Lower lobe of right lung (tissue), 2 donors: ENCODE results near the gene RBM3. TPM values are rescaled to one million over a fixed set of nuclear protein-coding genes. Genes with fewer than 3 reads are reported as not detected.
A peak's percentile ranks its signal among the peaks of the same experiment; 100 is the strongest.

ENCODE experiments used
- ATAC-seq, 2 donors: fragments of 200-7000 bp; cut with Tn5 transposase; one replicate each; pipeline ENCODE4 v1.9.1; 2020 to 2022; ENCODE audit warnings: mild to moderate bottlenecking in 2 of 2, moderate library complexity in 2 of 2
- DNase-seq: peaks from one replicate; pipeline ENCODE4 v3.0.0-alpha.2; 2020
- H3K27ac ChIP-seq: fragments of 200-600 bp; one replicate; pipeline ENCODE4 v1.8.0; 2022
- H3K27me3 ChIP-seq: fragments of 200-600 bp; one replicate; pipeline ENCODE4 v1.8.0; 2022; ENCODE audit warnings: low read depth
- H3K36me3 ChIP-seq: fragments of 200-600 bp; one replicate; pipeline ENCODE4 v1.8.0; 2022; ENCODE audit warnings: mild to moderate bottlenecking
- H3K4me1 ChIP-seq: fragments of 200-600 bp; one replicate; pipeline ENCODE4 v1.8.0; 2022
- H3K4me3 ChIP-seq: fragments of 200-600 bp; one replicate; pipeline ENCODE4 v1.8.0; 2022; ENCODE audit warnings: mild to moderate bottlenecking
- H3K9me3 ChIP-seq: fragments of 200-600 bp; one replicate; pipeline ENCODE4 v1.8.0; 2022
- intact Hi-C: fragments of 100-400 bp; cut with DNase I; formaldehyde crosslinking; loops from one replicate; pipeline ENCODE4 v1.11.0; 2022
- total RNA-seq: library from RNA; stranded (reverse); fragmentation: NEBNext Ultra II Directional; extraction: Animal tissue kit (Norgen Biotek cat#: 25700); gene quantifications from one replicate; pipeline ENCODE4 v1.2.1, GENCODE V29; 2021
- TF ChIP-seq, protein P1 (sequence below): fragments of 200-600 bp; IDR thresholded peaks from one replicate; pipeline ENCODE4 v1.8.0; 2022; ENCODE audit warnings: antibody characterized with exemption, mild to moderate bottlenecking
- donor health status: DM: no; HTN: yes; CAD: no; lungs with severe emphysema.

The RBM3 gene
- total RNA-seq, 1 donor from 2014 or later = 157 TPM

DNA sequence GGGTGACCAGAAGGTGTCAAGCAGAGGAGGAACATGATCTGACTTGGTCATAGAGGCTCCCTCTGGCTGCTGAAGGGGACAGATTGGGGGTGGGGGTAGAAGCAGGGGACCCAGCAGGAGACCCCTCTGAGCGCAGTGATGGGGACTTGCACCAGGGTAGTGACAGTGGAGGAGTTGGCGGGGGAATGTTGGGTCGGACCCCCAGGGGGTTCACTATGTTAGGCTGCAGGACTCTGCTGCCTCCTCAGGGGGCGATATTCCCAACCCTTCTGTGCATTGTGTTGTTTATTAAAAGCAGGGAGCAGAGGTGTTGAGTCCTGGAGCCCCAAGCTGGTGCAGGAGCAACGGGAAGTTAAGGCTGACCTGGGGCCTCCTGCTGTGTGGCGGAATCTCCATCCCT lies 31.8 kb downstream of the RBM3 start:
- intact Hi-C loops = no loop called here
- H3K27me3 ChIP-seq = no peaks in the 10 kb centered on the region
- ATAC-seq (no peak), DNase-seq (no peak)
- no peaks in the 10 kb centered on the region for H3K9me3 ChIP-seq
- H3K4me1 ChIP-seq = no peaks in the 10 kb centered on the region
- H3K36me3 ChIP-seq = peaks cover 41% of the 10 kb centered on the region
- TF ChIP-seq, protein P1, sequence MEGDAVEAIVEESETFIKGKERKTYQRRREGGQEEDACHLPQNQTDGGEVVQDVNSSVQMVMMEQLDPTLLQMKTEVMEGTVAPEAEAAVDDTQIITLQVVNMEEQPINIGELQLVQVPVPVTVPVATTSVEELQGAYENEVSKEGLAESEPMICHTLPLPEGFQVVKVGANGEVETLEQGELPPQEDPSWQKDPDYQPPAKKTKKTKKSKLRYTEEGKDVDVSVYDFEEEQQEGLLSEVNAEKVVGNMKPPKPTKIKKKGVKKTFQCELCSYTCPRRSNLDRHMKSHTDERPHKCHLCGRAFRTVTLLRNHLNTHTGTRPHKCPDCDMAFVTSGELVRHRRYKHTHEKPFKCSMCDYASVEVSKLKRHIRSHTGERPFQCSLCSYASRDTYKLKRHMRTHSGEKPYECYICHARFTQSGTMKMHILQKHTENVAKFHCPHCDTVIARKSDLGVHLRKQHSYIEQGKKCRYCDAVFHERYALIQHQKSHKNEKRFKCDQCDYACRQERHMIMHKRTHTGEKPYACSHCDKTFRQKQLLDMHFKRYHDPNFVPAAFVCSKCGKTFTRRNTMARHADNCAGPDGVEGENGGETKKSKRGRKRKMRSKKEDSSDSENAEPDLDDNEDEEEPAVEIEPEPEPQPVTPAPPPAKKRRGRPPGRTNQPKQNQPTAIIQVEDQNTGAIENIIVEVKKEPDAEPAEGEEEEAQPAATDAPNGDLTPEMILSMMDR = peak; percentile 8
- H3K4me3 ChIP-seq = no peak overlapping the region
- H3K27ac ChIP-seq = no peak overlapping the region

DNA sequence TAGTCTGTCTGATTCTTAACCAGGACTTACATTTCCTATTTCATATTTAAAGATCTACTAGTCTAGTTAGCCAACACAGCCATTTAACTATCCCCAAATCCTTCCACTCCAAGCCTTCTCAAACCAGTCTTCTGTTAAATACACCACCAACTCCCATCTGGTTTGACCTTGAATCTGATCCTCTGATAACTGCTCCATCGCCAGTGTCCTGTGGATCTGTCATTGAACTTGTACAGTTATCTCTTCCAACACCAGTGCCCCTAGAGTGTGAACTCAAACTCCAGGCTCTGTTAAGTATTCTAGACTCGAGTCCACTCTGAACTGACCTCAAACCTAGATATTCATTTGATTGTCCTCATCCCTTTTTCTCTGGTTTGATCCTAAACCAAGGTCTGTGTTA lies 37.4 kb downstream of the RBM3 start:
- no peaks in the 10 kb centered on the region for H3K9me3 ChIP-seq
- H3K27ac ChIP-seq = no peak overlapping the region
- DNase-seq (no peak), ATAC-seq (no peak)
- H3K4me1 ChIP-seq = no peaks in the 10 kb centered on the region
- TF ChIP-seq, protein P1 = no peak
- H3K4me3 ChIP-seq = no peak overlapping the region
- no peaks in the 10 kb centered on the region for H3K27me3 ChIP-seq
- intact Hi-C loops = no loop called here
- H3K36me3 ChIP-seq = no peaks in the 10 kb centered on the region

DNA sequence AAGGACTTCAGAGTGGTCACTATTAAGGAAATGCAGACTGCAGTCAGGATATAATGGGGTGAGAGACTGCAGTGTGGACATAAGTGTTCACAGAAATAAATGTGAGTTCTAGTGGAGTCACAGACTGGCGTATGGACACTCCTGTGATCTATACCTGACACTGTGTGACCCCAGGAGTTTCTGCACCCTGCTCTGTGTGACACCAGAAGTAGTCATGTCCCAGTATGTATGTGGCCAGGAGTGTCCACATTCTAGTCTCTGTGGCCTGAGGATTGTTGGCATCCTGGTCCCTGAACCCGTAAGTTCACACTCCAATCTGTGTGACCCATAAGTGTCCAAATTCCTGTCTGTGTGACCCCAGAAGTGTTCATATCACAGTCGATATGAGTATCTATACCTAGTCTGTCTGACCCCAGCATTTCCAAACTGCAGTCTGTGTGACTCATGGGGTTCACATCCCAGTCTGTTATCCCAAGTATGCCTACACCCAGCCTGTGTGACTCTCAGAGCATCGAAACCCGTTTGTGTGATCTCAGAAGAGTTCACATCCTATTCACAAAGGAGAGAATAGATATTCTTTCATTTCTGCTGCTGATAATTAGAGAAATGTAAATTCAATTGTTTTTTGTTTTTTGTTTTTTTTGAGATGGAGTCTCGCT lies 39.3 kb downstream of the RBM3 start:
- Histone ChIP-seq H3K36me3 (no peaks in the 10 kb centered on the region), H3K27ac (no peak overlapping the region), H3K4me1 (no peaks in the 10 kb centered on the region), H3K4me3 (no peak overlapping the region), H3K27me3 (no peaks in the 10 kb centered on the region), H3K9me3 (no peaks in the 10 kb centered on the region)
- intact Hi-C loops = no loop called here
- DNase-seq (no peak), ATAC-seq (no peak)
- TF ChIP-seq, protein P1 = no peak

DNA sequence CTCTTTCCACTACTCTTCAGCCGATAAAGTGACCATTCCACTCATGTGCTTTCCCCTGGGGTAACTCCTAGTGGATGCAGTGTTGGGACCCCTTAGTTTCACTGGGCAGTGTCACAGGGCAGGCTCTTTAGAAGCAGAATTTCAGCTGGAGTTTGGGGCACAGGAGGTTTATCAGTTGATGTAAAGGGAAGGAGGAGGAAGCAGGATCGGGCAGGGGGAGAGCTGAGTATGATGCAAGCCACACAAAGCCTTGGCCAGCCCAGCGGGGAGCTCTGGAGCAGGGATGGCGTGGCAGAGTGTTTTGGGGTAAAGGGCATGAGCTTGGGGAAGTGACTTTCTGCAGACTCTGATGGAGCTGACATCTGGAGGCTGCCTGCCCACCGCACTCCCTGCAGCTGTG lies 42.3 kb downstream of the RBM3 start:
- H3K27me3 ChIP-seq = no peaks in the 10 kb centered on the region
- H3K4me3 ChIP-seq = no peak overlapping the region
- H3K27ac ChIP-seq = no peak overlapping the region
- ATAC-seq = peak; percentile 26 to 51
- no peak for DNase-seq
- intact Hi-C loops = no loop called here
- H3K36me3 ChIP-seq = no peaks in the 10 kb centered on the region
- TF ChIP-seq, protein P1 = no peak
- H3K4me1 ChIP-seq = no peaks in the 10 kb centered on the region
- H3K9me3 ChIP-seq = no peaks in the 10 kb centered on the region

DNA sequence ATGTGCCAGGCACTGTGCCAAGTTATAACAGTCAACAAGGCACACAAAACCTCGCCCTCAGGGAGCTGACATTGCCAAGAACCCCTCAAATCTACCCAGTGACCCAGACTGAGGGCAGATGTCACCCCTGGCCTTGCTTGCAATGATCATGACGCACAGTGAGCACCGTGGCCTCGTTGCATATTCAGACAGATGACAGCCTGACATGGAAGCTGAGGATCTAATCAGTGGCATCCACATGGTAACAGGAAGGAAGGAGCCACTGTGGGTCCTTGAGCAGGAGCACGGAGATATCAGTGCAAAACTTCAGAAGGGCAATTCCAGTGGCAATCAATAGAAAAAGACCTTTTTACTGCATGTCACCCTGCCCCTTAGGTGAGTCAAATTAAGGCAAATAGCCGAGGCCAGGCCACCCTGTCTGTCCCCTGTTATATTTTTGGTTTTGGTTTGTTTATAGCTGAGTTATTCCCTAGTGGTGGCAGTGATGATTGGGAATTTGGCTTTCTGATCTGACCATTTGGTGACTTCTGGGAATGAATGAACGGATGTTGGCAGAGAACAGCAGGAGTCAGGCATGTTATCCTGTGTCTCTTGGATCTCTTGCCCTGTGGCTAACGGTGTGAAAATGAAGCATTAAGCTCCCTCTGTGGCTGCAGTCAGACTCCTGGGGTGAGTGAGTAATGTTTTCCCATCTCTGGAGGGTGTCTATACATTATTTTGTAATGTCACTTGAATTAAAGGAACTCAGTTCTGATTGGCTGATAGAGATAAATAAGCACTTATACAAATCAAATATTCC lies 43.5 kb downstream of the RBM3 start:
- no peaks in the 10 kb centered on the region for H3K27me3 ChIP-seq
- no peaks in the 10 kb centered on the region for H3K9me3 ChIP-seq
- H3K36me3 ChIP-seq = no peaks in the 10 kb centered on the region
- intact Hi-C loops = no loop called here
- H3K4me3 ChIP-seq = no peak overlapping the region
- H3K27ac ChIP-seq = no peak overlapping the region
- H3K4me1 ChIP-seq = no peaks in the 10 kb centered on the region
- TF ChIP-seq, protein P1 = no peak
- DNase-seq (no peak), ATAC-seq (no peak)
